NCI-H2196 (cell line): ENCODE data around the gene ERP29.
A peak's percentile ranks its signal among the peaks of the same experiment; 100 is the strongest.
"Not testable (repeated sequence)": the region's sequence is repeated elsewhere in the genome, so short reads cannot be mapped to it uniquely, and the experiment has no call there.

ENCODE experiments used
- DNase-seq: peaks from one replicate; lab custom pipeline; 2025; ENCODE audit not compliant: unreplicated experiment; lab: John Stamatoyannopoulos, UW

Gene ERP29

GRCh38 chr12:112012775-112013600 lies at the start of gene ERP29, which contains the start of gene TMEM116:
Gene ERP29 (plus strand): TSS chr12:112013426. CDS start chr12:112013466, 40 bp downstream.
Gene TMEM116 (minus strand): TSS chr12:112013165. CDS start chr12:112005270, 7,895 bp downstream.
- DNase-seq, result peak; percentile 99

DNA sequence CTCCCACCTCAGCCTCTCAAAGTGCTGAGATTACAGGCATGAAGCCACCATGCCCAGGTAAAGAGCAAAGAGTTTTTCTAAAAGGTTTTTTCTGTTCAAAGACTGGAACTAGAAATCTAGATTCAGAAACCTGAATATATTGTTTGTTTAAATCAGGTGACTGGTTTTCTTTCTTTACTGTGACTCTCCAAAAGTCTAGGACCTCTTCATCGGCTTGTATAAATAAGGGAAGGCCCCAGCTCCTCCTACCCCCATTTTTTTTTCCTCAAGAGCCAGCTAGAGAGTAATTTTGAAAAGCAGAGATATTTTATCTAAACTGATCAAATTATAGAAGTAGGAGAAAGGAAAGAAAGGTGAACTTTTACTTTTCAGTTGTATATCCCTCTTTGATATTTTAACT lies 48.3 kb upstream of the ERP29 start:
- DNase-seq, result peak; percentile 22

DNA sequence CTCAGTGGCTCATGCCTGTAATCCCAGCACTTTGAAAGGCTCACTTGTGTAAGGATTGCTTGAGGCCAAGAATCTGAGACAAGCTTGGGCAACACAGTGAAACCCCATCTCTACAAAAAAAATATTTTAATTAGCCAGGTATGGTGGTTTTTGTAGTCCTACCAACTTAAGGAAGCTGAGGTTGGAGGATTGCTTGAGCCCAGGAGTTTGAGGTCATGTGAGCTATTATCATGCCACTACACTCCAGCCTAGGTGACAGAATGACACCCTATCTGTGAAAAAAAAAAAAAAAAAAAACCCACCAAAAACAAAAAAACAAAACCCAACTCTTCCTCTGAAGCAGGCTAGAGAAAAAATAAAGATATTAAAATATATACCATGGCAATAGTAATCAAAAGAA lies 41.4 kb upstream of the ERP29 start:
- no peak for DNase-seq

DNA sequence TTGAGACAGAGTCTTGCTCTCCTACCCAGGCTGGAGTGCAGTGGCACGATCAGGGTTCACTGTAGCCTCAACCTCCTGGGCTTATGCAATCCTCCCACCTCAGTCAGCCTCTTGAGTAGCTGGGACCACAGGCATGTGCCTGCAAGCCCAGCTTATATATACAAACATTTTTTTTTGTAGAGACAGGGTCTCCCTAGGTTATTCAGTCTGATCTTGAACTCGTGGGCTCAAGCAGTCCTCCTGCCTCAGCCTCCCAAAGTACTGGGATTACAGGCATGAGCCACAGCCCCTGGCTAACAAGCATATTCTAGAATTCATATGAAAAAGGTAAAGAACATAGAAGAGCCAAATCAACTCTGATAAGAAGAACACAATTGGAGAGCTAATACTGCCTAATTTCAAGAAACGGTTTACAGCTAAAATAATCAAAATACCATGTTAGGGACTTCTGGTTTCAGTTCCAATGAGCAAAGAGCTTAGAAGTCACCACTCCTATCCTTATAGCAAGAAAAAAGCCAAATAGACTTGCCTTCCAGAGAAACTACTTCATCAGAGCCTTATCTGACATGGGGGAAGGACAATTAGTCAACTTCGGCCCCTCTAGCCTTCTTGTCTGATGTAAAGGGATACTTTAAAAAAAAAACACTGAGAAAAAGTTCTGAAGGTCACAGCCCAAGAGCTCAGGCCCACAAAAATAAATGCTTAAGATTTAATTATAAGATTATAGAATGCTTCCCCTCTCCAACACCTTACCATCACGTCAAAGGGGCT lies 37.9 kb upstream of the ERP29 start:
- no peak for DNase-seq

- DNase-seq, result no peak
These were observed 36.9 kb upstream of the ERP29 start for GRCh38 chr12:111976291-111976690.

- no peak for DNase-seq
These were observed 36.4 kb upstream of the ERP29 start for GRCh38 chr12:111976860-111977259.

DNA sequence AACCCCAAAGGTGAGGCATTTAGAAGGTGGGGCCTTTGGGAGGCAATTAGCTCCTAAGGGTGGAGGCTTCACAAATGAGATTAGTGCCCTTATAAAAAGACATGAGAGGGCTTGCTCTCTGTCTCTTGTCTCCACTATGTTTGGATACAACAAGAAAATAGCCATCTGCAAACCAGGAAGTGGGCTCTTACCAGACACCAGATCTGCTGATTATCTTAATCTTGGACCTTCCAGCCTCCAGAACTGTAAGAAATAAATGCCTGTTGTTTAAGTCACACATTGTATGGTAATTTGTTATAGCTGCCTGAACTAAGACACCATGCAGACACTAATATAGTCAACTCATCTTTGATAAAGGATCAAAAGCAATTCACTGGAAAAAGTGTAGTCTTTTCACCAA lies 34.7 kb upstream of the ERP29 start:
- DNase-seq, result no peak

DNA sequence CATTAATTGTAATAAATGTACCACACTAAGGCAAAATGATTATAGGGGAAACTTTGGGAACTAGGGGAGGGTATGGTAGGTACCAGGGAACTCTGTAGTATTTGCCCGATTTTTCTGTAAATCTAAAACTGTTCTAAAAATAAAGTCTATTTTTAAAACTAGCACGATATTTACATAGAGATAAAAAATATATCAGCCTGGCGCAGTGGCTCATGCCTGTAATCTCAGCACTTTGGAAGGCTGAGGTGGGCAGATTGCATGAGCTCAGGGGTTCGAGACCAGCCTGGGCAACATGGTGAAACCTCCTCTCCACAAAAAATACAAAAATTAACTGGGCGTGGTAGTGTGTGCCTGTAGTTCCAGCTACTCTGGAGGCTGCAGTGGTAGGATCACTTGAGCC lies 32.6 kb upstream of the ERP29 start:
- DNase-seq, result no peak

DNA sequence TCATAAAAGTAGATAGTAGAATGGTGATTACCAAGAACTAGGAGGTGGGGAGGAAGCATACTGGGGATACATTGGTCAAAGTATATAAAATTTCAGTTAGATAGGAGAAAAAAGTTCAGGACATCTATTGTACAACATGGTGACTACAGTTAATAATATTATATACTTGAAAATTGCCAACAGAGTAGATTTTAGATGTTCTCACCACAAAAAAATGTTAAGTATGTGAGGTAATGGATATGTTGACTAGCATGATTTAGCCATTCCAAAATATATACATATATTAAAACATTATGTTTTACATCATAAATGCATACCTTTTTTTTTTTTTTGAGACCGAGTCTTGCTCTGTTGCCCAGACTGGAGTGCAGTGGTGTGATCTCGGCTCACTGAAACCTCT lies 31.2 kb upstream of the ERP29 start:
- DNase-seq, result no peak

DNA sequence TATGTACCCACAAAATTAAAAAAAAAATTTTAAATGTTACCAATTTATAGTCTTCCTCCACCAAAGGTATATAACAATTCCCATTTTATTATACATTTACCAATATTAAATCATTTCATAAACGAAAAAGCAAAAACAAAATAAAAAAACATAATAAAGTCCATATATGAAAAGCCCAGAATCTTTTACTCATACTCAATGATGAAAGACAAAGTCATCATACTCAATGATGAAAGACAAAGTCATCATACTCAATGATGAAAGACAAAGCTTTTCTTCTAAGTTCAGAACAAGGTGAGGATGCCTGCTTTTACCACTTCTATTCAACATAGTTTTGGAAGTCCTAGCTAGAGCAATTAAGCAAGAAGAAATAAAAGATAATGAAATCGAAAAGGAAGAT lies 28.4 kb upstream of the ERP29 start:
- no peak for DNase-seq

DNA sequence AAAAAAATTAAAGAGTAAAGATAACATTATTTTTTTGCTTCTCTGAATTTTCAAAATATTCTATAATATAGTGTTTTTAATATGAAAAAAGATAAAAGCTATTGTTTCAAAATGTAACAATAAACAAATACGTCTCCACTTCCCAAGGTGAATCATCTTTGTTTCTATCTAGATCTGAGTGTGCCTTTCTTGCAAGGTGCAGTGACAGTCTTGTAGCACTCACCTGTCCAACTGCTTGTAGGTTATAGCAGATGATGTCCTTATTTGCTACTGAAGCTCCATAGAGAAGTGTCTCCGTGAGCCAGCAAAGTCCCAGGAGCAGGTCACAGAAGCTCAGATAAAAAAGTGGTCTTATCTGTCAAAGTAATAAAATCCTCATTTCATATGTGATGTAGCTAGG lies 21.7 kb upstream of the ERP29 start:
- DNase-seq, result no peak

- no peak for DNase-seq
These were observed 21.3 kb upstream of the ERP29 start for GRCh38 chr12:111991946-111992345.

DNA sequence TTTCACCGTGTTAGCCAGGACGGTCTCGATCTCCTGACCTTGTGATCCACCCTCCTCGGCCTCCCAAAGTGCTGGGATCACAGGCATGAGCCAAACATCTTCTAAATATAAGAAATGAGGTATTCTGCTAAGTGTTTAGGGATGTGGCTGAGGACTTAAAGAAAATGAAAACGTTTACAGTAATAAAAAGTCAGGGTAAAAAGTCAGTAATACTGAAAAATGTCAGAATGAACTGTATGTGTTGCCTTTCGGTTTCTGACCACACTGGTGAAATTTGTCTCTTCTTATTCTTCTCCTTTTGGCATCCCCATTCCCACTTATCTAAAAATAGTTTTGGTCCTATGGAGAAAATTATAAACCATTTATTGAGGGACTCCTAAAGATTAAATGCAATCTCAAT lies 20.8 kb upstream of the ERP29 start:
- no peak for DNase-seq

DNA sequence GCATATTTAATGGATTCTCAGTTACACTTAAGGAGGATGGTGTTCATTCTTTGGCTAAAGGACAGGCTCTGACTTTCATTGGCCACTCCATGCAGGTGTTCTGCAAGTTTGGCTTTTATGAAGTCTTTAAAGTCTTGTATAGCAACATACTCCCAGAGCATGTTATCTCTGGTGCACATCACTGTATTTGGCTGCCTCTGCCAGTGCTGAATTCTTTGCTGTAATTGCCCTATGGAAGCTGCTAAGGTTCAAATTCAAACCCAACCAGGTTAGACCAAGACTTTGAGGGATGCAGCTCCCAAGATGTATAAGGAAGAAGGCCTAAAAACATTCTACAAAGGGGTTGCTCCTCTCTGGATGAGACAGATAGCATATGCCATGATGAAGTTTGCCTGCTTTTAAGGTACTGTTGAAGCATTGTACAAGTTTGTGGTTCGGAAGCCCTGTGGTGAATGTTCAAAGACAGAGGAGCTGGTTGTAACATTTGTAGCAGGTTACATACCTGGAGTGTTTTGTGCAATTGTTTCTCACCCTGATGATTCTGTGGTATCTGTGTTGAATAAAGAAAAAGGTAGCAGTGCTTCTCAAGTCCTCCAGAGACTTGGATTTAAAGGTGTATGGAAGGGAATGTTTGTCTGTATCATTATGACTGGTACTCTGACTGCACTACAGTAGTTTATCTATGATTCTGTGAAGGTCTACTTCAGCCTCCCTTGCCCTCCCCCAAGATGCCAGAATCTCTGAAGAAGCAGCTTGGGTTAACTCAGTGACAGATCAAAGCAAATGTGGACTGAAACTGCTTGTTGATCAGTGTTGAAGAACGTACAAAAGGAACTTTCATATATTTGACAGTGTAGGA lies 19.7 kb upstream of the ERP29 start:
- DNase-seq, result no peak

DNA sequence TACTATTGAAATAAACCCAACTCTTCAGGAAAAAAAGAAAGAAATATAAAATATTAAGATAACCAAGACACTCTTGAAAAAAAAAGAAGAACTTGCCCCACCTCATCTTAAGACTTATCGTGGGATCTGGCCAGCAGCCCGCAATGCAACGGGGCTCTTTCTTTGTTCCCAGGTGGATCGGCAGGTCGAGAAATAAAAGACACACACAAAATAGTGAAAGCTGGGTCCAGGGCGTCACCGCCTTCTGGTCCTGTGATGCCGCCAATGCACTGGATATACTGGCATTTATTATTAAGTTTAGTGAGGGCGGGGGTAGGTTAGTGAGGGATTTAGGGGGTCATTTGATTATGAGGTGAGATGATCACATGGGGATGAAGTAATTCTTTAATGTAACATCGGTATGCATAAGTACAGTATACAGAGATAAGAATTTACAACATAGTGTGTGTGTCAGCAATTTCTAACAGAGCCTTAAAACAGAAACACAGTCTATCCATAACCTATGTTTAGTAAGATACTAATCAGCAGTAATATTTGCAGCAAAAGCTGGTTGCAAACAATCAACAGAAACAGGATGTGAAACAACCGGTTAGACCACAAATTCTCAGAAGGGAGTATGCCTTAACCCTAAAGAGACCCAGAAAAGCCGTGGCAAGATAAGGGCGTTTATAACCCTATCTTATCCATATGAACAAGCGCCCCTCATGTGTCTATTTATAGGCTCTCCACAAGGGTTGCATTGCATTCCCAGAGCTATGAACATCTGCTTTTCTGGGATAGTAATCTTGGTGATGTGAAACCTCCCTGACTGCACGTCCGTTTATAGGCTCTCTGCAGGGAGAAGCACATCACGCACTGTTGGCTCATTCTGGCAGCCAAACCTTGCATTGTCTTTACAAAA lies 18.8 kb upstream of the ERP29 start:
- DNase-seq, result not testable (repeated sequence)

DNA sequence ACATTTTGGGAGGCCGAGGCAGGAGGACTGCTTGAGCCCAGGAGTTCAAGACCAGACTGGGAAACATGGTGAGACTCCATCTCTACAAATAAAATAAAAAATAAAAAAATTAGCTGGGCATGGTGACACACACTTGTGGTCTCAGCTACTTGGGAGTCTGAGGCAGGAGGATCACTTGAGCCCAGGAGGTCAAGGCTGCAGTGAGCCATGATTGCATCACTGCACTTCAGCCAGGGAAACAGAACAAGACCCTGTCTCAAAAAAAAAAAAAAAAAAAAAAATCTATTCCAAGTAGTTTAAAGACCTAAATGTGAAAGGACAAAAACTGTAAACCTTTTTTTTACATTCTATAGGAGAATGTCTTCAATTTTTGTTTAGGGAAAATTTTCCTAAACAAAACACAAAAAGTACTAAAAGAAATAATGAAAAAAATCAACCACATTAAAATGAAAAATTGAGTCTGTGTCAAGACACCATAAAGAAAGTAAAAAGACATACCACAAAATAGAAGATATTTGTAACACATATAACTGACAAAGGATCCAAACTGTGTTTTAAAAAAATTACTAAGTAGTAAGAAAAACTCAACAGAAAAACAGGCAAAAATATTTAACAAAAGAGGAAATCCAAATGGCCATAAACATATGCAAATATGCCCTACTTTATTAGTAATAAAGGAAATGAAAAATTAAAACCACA lies 17.3 kb upstream of the ERP29 start:
- no peak for DNase-seq

DNA sequence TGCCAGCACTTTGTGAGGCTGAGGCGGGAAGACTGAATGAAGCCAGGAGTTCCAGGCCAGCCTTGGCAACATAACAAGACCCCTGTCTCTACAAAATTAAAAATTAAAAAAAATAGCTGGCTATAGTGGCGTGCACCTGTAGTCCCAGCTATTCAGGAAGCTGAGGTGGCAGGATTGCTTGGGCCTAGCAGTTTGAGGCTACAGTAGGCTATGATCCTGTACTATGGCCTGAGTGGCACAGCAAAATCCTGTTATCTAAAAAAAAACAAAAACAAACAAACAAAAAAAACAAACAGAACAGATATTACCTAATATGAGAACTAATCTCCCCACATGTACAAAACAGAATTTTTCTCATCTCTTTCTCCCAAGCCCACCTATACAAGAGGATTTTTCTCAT lies 15.9 kb upstream of the ERP29 start:
- no peak for DNase-seq

GRCh38 chr12:111998015-111998414 lies 15.2 kb upstream of the ERP29 start:
- no peak for DNase-seq

DNA sequence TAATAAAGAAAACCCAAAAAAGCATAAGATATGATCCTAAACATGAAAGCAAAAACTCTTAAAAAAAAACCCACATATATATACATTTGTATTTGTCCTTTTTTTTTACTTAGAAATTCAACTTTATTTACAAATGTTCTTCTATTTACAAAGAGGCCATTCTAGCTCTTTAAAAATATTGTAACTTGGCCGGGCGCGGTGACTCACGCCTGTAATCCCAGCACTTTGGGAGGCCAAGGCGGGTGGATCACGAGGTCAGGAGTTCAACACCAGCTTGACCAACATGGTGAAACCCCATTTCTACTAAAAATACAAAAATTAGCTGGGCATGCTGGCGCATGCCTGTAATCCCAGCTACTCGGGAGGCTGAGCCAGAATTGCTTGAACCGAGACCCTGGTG lies 14.1 kb upstream of the ERP29 start:
- not testable (repeated sequence) for DNase-seq

- DNase-seq, result no peak
These were observed 12.4 kb upstream of the ERP29 start for GRCh38 chr12:112000820-112001219.
